B cell (primary cell): ENCODE data around the gene CORO1A. TPM values are rescaled to one million over a fixed set of nuclear protein-coding genes. Genes with fewer than 3 reads are reported as not detected.

Experiments
- ATAC-seq: fragments of 200-7000 bp; cut with Tn5 transposase; one replicate; pipeline ENCODE4 v1.10.0; 2021; ENCODE audit warnings: low read depth, mild to moderate bottlenecking, moderate number of reproducible peaks, moderate library complexity
- CTCF ChIA-PET: fragments of 350-600 bp; sonication (Branson Sonifier 250); formaldehyde crosslinking; loops from one replicate; lab custom pipeline; 2021; ENCODE audit warnings: antibody characterized with exemption, inconsistent platforms; lab: Charles Lee
- POLR2A ChIA-PET: fragments of 350-600 bp; sonication (Branson Sonifier 250); formaldehyde crosslinking; loops from one replicate; lab custom pipeline; 2021; ENCODE audit warnings: antibody characterized with exemption; lab: Charles Lee
- DNase-seq: peaks from one replicate; pipeline ENCODE4 v3.0.0; 2013
- H2AFZ ChIP-seq: 2 replicates; pipeline ENCODE4 v1.6.1; 2012; ENCODE audit warnings: mild to moderate bottlenecking, low read depth, low read length; ENCODE audit not compliant: insufficient read depth, poor library complexity, severe bottlenecking
- H3K27ac ChIP-seq, 2 donors: 1 replicate in 1 of 2; 2 replicates in 1 of 2; pipeline ENCODE4 v1.5.1; 2012 to 2013; ENCODE audit warnings: low read length in 2 of 2, mild to moderate bottlenecking in 2 of 2, moderate library complexity in 1 of 2
- H3K27me3 ChIP-seq, 4 experiments: fragments of 200-600 bp in 1 of 4; sonication (generic) in 1 of 4; replicated peaks in 1 of 4; 1 replicate in 2 of 4; 2 replicates in 2 of 4; pipeline versions ENCODE4 v1.6.1 to v1.7.0; 2013 to 2016; ENCODE audit warnings: low read length in 3 of 4, mild to moderate bottlenecking in 2 of 4, mixed read lengths in 1 of 4, moderate library complexity in 1 of 4; ENCODE audit not compliant: insufficient read depth in 4 of 4, control insufficient read depth in 3 of 4; ENCODE audit errors: control extremely low read depth in 1 of 4
- H3K36me3 ChIP-seq, 2 experiments: replicated peaks in 1 of 2; 1 replicate in 1 of 2; 2 replicates in 1 of 2; pipeline versions ENCODE4 v1.6.1 to v1.7.1; 2013; ENCODE audit warnings: low read length in 1 of 2; ENCODE audit not compliant: insufficient read depth in 2 of 2, control insufficient read depth in 1 of 2; ENCODE audit errors: control extremely low read depth in 1 of 2, extremely low read depth in 1 of 2
- H3K4me1 ChIP-seq, 2 donors: fragments of 200-600 bp in 1 of 2; sonication (generic) in 1 of 2; 1 replicate in 1 of 2; 2 replicates in 1 of 2; pipeline versions ENCODE4 v1.5.1 to v1.6.1; 2013 to 2017; ENCODE audit warnings: low read length in 2 of 2; ENCODE audit not compliant: control insufficient read depth in 2 of 2, insufficient read depth in 2 of 2
- H3K4me2 ChIP-seq: replicated peaks from 2 replicates; pipeline ENCODE3; 2012; ENCODE audit warnings: mild to moderate bottlenecking, low read depth, low read length; ENCODE audit not compliant: poor library complexity, severe bottlenecking
- H3K4me3 ChIP-seq, 5 experiments: fragments of 200-600 bp in 1 of 5; sonication (generic) in 1 of 5; 1 replicate in 3 of 5; 2 replicates in 2 of 5; pipeline versions ENCODE4 v1.5.1 to v1.7.0; 2011 to 2016; ENCODE audit warnings: low read length in 4 of 5, mild to moderate bottlenecking in 4 of 5, low read depth in 2 of 5, control low read depth in 1 of 5, moderate library complexity in 1 of 5; ENCODE audit not compliant: insufficient read depth in 1 of 5; ENCODE audit errors: control extremely low read depth in 1 of 5, extremely low read depth in 1 of 5
- H3K79me2 ChIP-seq: fragments of 200-600 bp; sonication (generic); one replicate; pipeline ENCODE4 v1.6.0; 2016; ENCODE audit warnings: low read length; ENCODE audit not compliant: control insufficient read depth, insufficient read depth
- H3K9ac ChIP-seq: fragments of 200-600 bp; sonication (generic); 2 replicates; pipeline ENCODE4 v1.6.1; 2017; ENCODE audit warnings: mild to moderate bottlenecking, low read length, moderate library complexity
- H3K9me3 ChIP-seq, 3 donors: one replicate each; pipeline versions ENCODE4 v1.6.1 to v1.7.1; 2013; ENCODE audit warnings: low read length in 2 of 3; ENCODE audit not compliant: control insufficient read depth in 2 of 3, insufficient read depth in 1 of 3; ENCODE audit errors: control extremely low read depth in 1 of 3
- H4K20me1 ChIP-seq: 2 replicates; pipeline ENCODE4 v1.6.0; 2012; ENCODE audit warnings: mild to moderate bottlenecking, low read length; ENCODE audit not compliant: insufficient read depth, control insufficient read depth, poor library complexity, severe bottlenecking
- H3K27ac Mint-ChIP-seq: one replicate; pipeline ENCODE4 v1.8.0; 2021; ENCODE audit warnings: mixed read lengths
- H3K27me3 Mint-ChIP-seq: one replicate; pipeline ENCODE4 v1.8.0; 2021; ENCODE audit warnings: mixed read lengths
- H3K4me1 Mint-ChIP-seq: one replicate; pipeline ENCODE4 v1.8.0; 2021; ENCODE audit warnings: mixed read lengths
- H3K4me3 Mint-ChIP-seq: one replicate; pipeline ENCODE4 v1.8.0; 2021; ENCODE audit warnings: mixed read lengths
- H3K9me3 Mint-ChIP-seq: one replicate; pipeline ENCODE4 v1.8.0; 2022; ENCODE audit warnings: mixed read lengths; ENCODE audit not compliant: insufficient read depth
- CTCF ChIP-seq: fragments of 200-600 bp; IDR thresholded peaks from one replicate; pipeline ENCODE4 v1.8.0; 2022; ENCODE audit warnings: antibody characterized with exemption, mild to moderate bottlenecking
- EZH2 ChIP-seq: IDR thresholded peaks from 2 replicates; pipeline ENCODE4 v1.6.1; 2012; ENCODE audit warnings: borderline replicate concordance, low read depth, mild to moderate bottlenecking, moderate library complexity, low read length; ENCODE audit not compliant: insufficient read depth, poor library complexity, severe bottlenecking
- WGBS: methylation state at CpG from one replicate; pipeline ENCODE4 v1.1.5; 2013; ENCODE audit warnings: missing lambda C conversion rate; ENCODE audit not compliant: insufficient coverage; 5-methylcytosine and 5-hydroxymethylcytosine counted together
- intact Hi-C: fragments of 100-400 bp; cut with micrococcal nuclease; formaldehyde crosslinking; loops from one replicate; pipeline ENCODE4 v1.10.0; 2022
- polyA plus RNA-seq: library from polyadenylated mRNA; depleted of rRNA; stranded (reverse); fragments of >200 nt; gene quantifications from 2 replicates; pipeline ENCODE4 v1.2.3, GENCODE V29; 2012
- total RNA-seq, 2 donors: library from RNA; stranded (reverse); fragments of 120-200 nt in 1 of 2; gene quantifications; 1 replicate in 1 of 2; 2 replicates in 1 of 2; pipeline versions ENCODE4 v1.2.3 to v1.2.4, GENCODE V29; 2013 to 2022

The CORO1A gene
- total and polyA plus RNA-seq, 2 donors (not counting 1 experiment from before 2014, with no cell fraction given), result 653 to 1,555 TPM

- no peaks in the 10 kb centered on the region for H3K36me3 ChIP-seq
- no peaks in the 10 kb centered on the region for H3K79me2 ChIP-seq
- intact Hi-C loops, result no loop called here
- H3K4me2 ChIP-seq, result no peak overlapping the region
- Mint-ChIP-seq H3K27me3 (no peaks in the 10 kb centered on the region), H3K27ac (no peak overlapping the region), H3K9me3 (peaks cover 3% of the 10 kb centered on the region), H3K4me3 (no peak overlapping the region), H3K4me1 (peaks cover 10% of the 10 kb centered on the region)
- no peak overlapping the region for H2AFZ ChIP-seq
- TF ChIP-seq EZH2 (no peak), CTCF (no peak)
- POLR2A ChIA-PET, result no interaction called here
- H4K20me1 ChIP-seq, result no peaks in the 10 kb centered on the region
- ATAC-seq, result no peak
- DNase-seq, result no peak
- peaks cover 3 to 15% (median 7%) of the 10 kb centered on the region in 3 donors for H3K9me3 ChIP-seq
- peaks cover 0 to 4% of the 10 kb centered on the region in 2 donors for H3K4me1 ChIP-seq
- no peak overlapping the region for H3K4me3 ChIP-seq
- H3K9ac ChIP-seq, result no peak overlapping the region
- H3K27me3 ChIP-seq, result no peaks in the 10 kb centered on the region
- CTCF ChIA-PET, result interaction anchor here (1.0 to 1.3 kb wide), 2 partner anchors 10 to 56 kb away, joined by 3 to 4 read pairs; partner anchors contain the start of gene TBX6
- no peak overlapping the region for H3K27ac ChIP-seq
- WGBS, result no CpG with 5 or more reads among the region's 3 CpGs
These were observed 35.4 kb upstream of the CORO1A start for GRCh38 chr16:30147843-30148510.

DNA sequence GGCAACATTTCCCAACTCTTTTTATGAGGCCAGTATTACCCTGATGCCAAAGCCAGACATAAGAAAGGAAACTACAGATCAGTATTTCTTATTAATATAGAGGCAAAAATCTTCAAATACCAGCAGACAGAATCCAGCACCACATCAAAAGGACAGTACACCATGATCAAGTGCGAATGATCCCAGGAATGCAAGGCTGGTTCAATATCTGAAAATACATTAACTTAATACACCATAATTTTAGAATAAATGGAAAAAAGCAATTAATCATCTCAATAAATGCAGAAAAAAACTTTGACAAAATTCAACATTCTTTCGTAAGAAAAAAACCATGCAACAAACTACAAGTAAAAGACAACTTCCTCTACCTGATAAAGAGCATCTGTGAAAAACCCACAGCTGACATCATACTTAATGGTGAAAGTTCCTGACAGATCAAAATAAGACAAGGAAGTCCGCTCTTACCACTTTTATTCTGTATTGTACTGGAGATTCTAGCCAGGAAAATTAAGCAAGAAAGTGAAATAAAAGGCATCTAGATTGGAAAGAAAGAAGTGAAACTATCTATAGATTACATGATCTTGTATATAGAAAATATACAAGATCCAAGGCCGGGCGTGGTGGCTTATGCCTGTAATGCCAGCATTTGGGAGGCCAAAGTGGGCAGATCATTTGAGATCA lies 34.0 kb upstream of the CORO1A start:
- no peak overlapping the region for H3K27ac ChIP-seq
- ChIA-PET POLR2A (no interaction called here), CTCF (no interaction called here)
- H4K20me1 ChIP-seq, result no peaks in the 10 kb centered on the region
- H3K4me1 Mint-ChIP-seq, result peaks cover 6% of the 10 kb centered on the region
- no peak overlapping the region for H3K4me3 Mint-ChIP-seq
- H3K27me3 ChIP-seq, result no peaks in the 10 kb centered on the region
- no peak for TF ChIP-seq CTCF
- TF ChIP-seq EZH2, result no peak
- H3K9ac ChIP-seq, result no peak overlapping the region
- no peak overlapping the region for H2AFZ ChIP-seq
- no peaks in the 10 kb centered on the region for H3K4me1 ChIP-seq
- no peak overlapping the region for H3K4me2 ChIP-seq
- no peaks in the 10 kb centered on the region for H3K36me3 ChIP-seq
- no peak overlapping the region for H3K4me3 ChIP-seq
- no peaks in the 10 kb centered on the region for H3K27me3 Mint-ChIP-seq
- no peaks in the 10 kb centered on the region for H3K79me2 ChIP-seq
- H3K9me3 ChIP-seq, result peaks cover 3 to 15% (median 7%) of the 10 kb centered on the region in 3 donors
- ATAC-seq (no peak), DNase-seq (no peak)
- no peak overlapping the region for H3K27ac Mint-ChIP-seq
- no CpG with 5 or more reads among the region's 5 CpGs for WGBS
- intact Hi-C loops, result no loop called here
- H3K9me3 Mint-ChIP-seq, result peaks cover 3% of the 10 kb centered on the region
